OCI-LY3 (cell line): Measurements from ENCODE around the gene SEPSECS.

ENCODE experiments used
- EZH2phosphoT487 ChIP-seq: fragments of 200-600 bp; shearing (Covaris generic); IDR thresholded peaks from 2 replicates; pipeline ENCODE4 v1.6.1; 2018; ENCODE audit warnings: antibody characterized with exemption, mixed run types, low read depth
- TF ChIP-seq, protein P1 (sequence below): fragments of 200-600, 300-600 bp; sonication (generic); IDR thresholded peaks from 2 replicates; pipeline ENCODE4 v1.5.1; 2014; ENCODE audit warnings: antibody characterized with exemption, low read length, low read depth

- TF ChIP-seq, protein P1, sequence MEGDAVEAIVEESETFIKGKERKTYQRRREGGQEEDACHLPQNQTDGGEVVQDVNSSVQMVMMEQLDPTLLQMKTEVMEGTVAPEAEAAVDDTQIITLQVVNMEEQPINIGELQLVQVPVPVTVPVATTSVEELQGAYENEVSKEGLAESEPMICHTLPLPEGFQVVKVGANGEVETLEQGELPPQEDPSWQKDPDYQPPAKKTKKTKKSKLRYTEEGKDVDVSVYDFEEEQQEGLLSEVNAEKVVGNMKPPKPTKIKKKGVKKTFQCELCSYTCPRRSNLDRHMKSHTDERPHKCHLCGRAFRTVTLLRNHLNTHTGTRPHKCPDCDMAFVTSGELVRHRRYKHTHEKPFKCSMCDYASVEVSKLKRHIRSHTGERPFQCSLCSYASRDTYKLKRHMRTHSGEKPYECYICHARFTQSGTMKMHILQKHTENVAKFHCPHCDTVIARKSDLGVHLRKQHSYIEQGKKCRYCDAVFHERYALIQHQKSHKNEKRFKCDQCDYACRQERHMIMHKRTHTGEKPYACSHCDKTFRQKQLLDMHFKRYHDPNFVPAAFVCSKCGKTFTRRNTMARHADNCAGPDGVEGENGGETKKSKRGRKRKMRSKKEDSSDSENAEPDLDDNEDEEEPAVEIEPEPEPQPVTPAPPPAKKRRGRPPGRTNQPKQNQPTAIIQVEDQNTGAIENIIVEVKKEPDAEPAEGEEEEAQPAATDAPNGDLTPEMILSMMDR = no peak
- no peak for TF ChIP-seq EZH2phosphoT487
These were observed 1.3 kb upstream of the SEPSECS start for GRCh38 chr4:25161593-25161950.
